ENCODE data around the gene KNDC1.

The KNDC1 gene

GRCh38 chr10:133259602-133259989, 99.6 kb downstream of the KNDC1 start:
- H3F3A ChIP-seq (ENCODE audit: insufficient read depth, low read length) = peaks cover 33% of the 10 kb centered on the region
- H3K9me2 ChIP-seq (replicated peaks; ENCODE audit: insufficient read depth, low read length) = no peaks in the 10 kb centered on the region
- no peak overlapping the region for H3K9ac ChIP-seq (ENCODE audit: low read length)
- H2AFZ ChIP-seq (ENCODE audit: low read length) = 0 out of 2 replicates have a peak overlapping the region, but pooled peaks have one; percentile 15
- TF ChIP-seq EZH2phosphoT487 (IDR thresholded peaks at IDR 0.05; ENCODE audit: low read length) (no peak), EZH2 (optimal IDR thresholded peaks at IDR 0.05; ENCODE audit: low read depth, low read length) (no peak), CTCF (IDR thresholded peaks at IDR 0.05; ENCODE audit: low read length) (no peak)
- H3K9me3 ChIP-seq (replicated peaks; ENCODE audit: insufficient read depth, low read length) = no peaks in the 10 kb centered on the region
- 0 out of 2 replicates have a peak, but pooled peaks cover 3% of the 10 kb centered on the region for H4K20me1 ChIP-seq (ENCODE audit: insufficient read depth, low read length)
- H3K27me3 ChIP-seq (replicated peaks; ENCODE audit: insufficient read depth, low read length) = peaks cover 24% of the 10 kb centered on the region
- no peaks in the 10 kb centered on the region for H3K36me3 ChIP-seq (replicated peaks; ENCODE audit: insufficient read depth, low read length)
- no peak overlapping the region for H3K27ac ChIP-seq (ENCODE audit: low read length)
- H3K4me2 ChIP-seq (ENCODE audit: low read depth, low read length) = peak overlapping the region; percentile 24; the same call in 1 of the 2 replicates
- DNase-seq = no peak
- H3K4me1 ChIP-seq (ENCODE audit: low read length) = peaks cover 26% of the 10 kb centered on the region
- no peaks in the 10 kb centered on the region for H3K79me2 ChIP-seq (ENCODE audit: low read length)
- H3K4me3 ChIP-seq (ENCODE audit: low read length) = no peak overlapping the region

DNA sequence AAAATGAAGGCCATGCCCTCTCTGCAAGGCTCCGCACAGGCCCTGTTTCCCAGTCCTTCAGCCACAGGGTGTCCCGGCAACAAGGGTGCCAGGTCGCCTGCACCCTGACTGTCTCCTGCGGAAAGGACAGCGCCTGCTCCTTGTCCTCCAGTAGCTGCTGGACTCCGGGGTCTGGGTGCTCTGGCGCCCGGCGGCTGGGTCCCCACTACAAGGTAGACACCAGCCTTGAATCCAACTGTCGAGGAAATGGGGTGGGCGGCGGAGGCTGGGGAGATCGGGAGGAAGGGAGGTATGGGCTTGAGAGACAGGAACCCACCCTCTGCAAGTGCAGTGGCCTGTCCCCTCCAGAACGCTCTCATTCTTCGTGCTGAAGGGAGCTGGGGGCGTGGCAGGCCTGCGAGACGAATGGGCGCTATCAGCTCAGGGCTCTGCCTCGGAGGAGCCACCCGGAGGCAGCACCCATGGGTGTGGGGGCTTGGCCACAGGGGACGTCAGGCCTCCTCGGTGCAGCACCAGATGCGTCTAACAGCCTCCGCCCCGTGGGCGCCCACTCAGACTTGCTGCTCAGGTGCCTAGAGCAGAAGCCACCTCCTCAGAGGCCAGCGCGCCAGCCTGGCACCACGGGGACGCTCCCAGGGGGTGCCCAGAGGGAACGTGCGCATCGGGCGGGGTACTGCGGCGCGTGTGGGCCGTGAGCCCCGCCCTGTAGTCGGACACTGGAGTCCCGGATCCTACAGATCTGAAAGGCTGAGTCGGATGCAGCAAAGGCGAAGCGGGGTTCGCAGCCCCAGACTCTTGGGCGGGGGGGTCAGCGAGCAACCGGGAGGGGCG, 101.1 kb downstream of the KNDC1 start:
- H3K4me3 ChIP-seq (ENCODE audit: low read length) = peak overlapping the region; percentile 80
- no peaks in the 10 kb centered on the region for H3K36me3 ChIP-seq (replicated peaks; ENCODE audit: insufficient read depth, low read length)
- TF ChIP-seq EZH2 (optimal IDR thresholded peaks at IDR 0.05; ENCODE audit: low read depth, low read length) = no peak
- H3K9me3 ChIP-seq (replicated peaks; ENCODE audit: insufficient read depth, low read length) = no peaks in the 10 kb centered on the region
- 0 out of 2 replicates have a peak, but pooled peaks cover 3% of the 10 kb centered on the region for H4K20me1 ChIP-seq (ENCODE audit: insufficient read depth, low read length)
- DNase-seq = peak; percentile 51
- peak overlapping the region; percentile 83 for H3K9ac ChIP-seq (ENCODE audit: low read length)
- H3F3A ChIP-seq (ENCODE audit: insufficient read depth, low read length) = peaks cover 36% of the 10 kb centered on the region
- peak overlapping the region; percentile 100 for H3K4me2 ChIP-seq (ENCODE audit: low read depth, low read length)
- H2AFZ ChIP-seq (ENCODE audit: low read length) = peak overlapping the region; percentile 75
- peaks cover 11% of the 10 kb centered on the region for H3K27me3 ChIP-seq (replicated peaks; ENCODE audit: insufficient read depth, low read length)
- H3K9me2 ChIP-seq (replicated peaks; ENCODE audit: insufficient read depth, low read length) = no peaks in the 10 kb centered on the region
- H3K4me1 ChIP-seq (ENCODE audit: low read length) = peaks cover 26% of the 10 kb centered on the region
- H3K27ac ChIP-seq (ENCODE audit: low read length) = peak overlapping the region; percentile 32; the same call in 1 of the 2 replicates
- no peaks in the 10 kb centered on the region for H3K79me2 ChIP-seq (ENCODE audit: low read length)

- TF ChIP-seq EZH2phosphoT487 (IDR thresholded peaks at IDR 0.05; ENCODE audit: low read length) (no peak), CTCF (IDR thresholded peaks at IDR 0.05; ENCODE audit: low read length) (no peak), EZH2 (optimal IDR thresholded peaks at IDR 0.05; ENCODE audit: low read depth, low read length) (no peak)
- Histone ChIP-seq H3K4me2 (ENCODE audit: low read depth, low read length) (peak overlapping the region; percentile 100), H2AFZ (ENCODE audit: low read length) (peak overlapping the region; percentile 75), H3K4me1 (ENCODE audit: low read length) (peaks cover 26% of the 10 kb centered on the region), H3K79me2 (ENCODE audit: low read length) (no peaks in the 10 kb centered on the region), H3K27me3 (replicated peaks; ENCODE audit: insufficient read depth, low read length) (peaks cover 6% of the 10 kb centered on the region; the same call in 1 of the 2 replicates), H3F3A (ENCODE audit: insufficient read depth, low read length) (peaks cover 36% of the 10 kb centered on the region), H3K9me3 (replicated peaks; ENCODE audit: insufficient read depth, low read length) (no peaks in the 10 kb centered on the region), H3K4me3 (ENCODE audit: low read length) (peak overlapping the region; percentile 80), H3K9me2 (replicated peaks; ENCODE audit: insufficient read depth, low read length) (no peaks in the 10 kb centered on the region), H4K20me1 (ENCODE audit: insufficient read depth, low read length) (0 out of 2 replicates have a peak, but pooled peaks cover 3% of the 10 kb centered on the region), H3K27ac (ENCODE audit: low read length) (peak overlapping the region; percentile 32; the same call in 1 of the 2 replicates), H3K9ac (ENCODE audit: low read length) (peak overlapping the region; percentile 83), H3K36me3 (replicated peaks; ENCODE audit: insufficient read depth, low read length) (no peaks in the 10 kb centered on the region)
- peak; percentile 72 for DNase-seq
These were observed 101.8 kb downstream of the KNDC1 start for GRCh38 chr10:133261726-133262325.

All from MM.1S (cell line).